HG03025 (cell line): ENCODE results near the gene TNRC6C.

Experiments
- ATAC-seq: cut with Tn5 transposase; IDR thresholded peaks from one replicate; pipeline ENCODE4 v1.9.1; 2021; ENCODE audit warnings: mild to moderate bottlenecking, moderate library complexity; ENCODE audit not compliant: unreplicated experiment, low FRiP score

TNRC6C gene

DNA sequence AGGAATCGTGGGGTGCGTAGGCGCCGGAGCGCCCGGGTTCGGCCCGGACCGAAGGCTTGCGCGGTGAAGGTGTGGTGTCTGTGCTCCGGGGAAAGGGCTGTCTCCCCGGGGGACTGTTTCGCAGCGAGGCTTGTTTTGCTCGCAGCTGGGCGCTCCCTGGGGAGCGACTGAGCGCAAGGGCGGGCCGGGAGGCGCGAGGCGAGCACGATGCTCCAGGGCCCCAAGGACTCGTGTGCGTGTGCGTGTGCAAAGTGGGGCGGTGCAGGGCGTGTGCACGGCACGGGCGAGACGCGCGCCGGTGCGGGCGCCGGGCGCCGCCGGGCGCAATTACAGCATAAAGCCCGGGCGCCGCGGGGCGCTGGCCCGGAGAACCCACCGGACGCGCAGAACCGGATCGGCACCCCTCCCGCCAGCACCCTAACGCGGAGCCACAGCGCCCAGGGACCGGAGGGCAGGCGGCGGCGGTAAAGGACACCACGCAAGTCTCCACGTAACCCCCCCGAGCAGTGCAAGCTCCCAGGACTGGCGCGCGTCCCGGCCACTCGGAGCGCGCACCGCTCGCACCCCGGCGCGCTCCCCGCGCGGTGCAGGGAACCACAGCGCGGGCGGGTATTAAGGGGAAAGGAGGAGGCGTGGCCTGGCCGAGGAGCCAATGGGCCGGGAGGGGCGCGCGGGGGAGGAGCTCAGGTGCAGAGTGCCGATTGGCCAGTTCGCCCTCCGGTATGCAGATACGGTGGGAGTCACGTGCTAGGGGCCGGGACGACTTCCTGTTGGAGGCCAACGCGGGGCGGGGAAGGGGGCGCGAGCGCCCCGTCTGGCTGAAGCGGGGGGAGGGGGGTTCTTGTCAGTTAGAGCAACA is at the start of gene TNRC6C:
Gene TNRC6C (plus strand): TSS at position 847 of the 859 bp plus-strand sequence. CDS start 45,504 bp downstream, outside the sequence.
- ATAC-seq = no peak

DNA sequence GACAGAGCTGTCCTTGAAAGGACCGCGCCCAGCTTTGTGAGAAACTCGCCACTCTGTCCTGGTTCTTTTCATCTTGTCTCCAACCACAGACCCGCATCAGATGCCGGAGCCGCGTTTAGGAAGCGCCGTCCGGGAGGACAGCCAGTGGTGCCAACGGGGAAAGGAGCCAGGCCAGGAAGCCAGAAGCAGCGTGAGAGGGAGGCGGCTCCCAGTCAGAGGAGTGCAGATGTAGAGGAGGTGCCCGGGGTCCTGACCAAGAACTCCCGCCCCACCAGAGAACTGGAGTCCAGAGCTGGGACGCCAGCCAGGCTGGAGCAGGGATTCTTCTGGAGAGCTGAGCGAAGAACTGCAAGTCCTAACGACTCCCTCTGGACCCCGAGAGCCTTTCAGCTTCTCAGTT is 49.3 kb upstream of the TNRC6C start:
- no peak for ATAC-seq

GRCh38 chr17:77909816-77910215 is 48.7 kb upstream of the TNRC6C start:
- ATAC-seq = no peak

GRCh38 chr17:77914385-77915254 is 43.9 kb upstream of the TNRC6C start:
- ATAC-seq = no peak

GRCh38 chr17:77915594-77916021 is 42.9 kb upstream of the TNRC6C start:
- no peak for ATAC-seq

DNA sequence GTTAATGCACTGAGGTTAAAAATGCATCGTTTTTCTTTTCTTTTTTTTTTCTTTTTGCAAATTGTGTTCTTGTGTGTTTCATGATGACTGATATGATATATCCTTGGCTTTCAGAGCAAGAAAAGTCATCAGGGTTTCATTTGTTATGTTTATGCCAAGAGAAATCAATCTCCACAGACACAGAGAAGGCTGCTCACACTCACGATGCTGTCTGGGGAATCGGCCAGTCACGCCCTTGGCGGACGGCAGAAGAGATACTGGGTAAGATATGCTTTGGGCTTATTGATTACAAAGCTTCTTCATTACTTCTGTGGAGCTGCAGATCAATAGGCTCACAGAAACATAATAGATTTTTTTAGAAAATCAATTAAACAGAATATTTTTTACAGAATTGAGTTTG is 42.2 kb upstream of the TNRC6C start:
- no peak for ATAC-seq

DNA sequence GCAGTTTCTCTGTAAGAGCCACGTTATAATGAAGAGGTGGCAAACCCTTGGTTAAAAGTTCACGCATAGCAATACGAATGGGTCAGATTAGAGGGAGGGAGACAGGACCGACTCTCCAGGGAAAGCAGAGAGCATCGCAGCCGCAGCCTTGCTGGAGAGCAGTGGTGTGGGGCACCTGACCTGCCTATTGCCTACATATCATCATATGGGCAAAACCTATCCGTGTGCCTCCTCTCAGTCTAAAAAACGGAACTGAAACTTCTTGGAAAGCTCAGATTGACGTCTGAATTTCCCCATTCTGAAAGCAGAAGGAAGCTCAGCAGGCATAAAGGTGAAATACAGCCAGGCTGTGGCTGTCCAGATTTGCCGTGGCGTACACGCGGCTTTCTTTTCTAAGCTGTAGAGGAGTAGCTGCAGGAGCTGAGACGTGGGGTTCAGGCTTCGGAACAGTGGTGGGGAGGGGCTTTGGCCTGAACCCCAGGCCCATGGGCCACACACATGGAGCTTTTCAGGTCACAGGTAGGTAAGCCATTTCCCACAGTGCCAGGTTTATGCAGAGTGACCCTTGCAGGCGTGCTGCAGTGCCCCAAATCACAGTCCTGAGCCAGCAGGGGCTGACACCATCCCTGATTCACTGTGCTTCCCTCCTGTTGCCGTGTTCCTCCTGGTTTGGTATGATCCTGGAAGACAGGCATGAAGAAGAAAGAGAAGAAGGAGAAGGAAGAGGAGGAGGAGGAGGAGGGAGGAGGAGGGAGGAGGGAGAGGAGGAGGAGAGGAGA is 41.6 kb upstream of the TNRC6C start:
- no peak for ATAC-seq

GRCh38 chr17:77919276-77919675 is 39.2 kb upstream of the TNRC6C start:
- no peak for ATAC-seq

GRCh38 chr17:77923135-77923534 is 35.4 kb upstream of the TNRC6C start:
- no peak for ATAC-seq

GRCh38 chr17:77923776-77924513 is 34.6 kb upstream of the TNRC6C start:
- ATAC-seq = no peak

GRCh38 chr17:77924757-77925336 is 33.7 kb upstream of the TNRC6C start:
- no peak for ATAC-seq

GRCh38 chr17:77925831-77926543 is 32.5 kb upstream of the TNRC6C start:
- ATAC-seq = no peak

GRCh38 chr17:77926981-77927380 is 31.5 kb upstream of the TNRC6C start:
- no peak for ATAC-seq

DNA sequence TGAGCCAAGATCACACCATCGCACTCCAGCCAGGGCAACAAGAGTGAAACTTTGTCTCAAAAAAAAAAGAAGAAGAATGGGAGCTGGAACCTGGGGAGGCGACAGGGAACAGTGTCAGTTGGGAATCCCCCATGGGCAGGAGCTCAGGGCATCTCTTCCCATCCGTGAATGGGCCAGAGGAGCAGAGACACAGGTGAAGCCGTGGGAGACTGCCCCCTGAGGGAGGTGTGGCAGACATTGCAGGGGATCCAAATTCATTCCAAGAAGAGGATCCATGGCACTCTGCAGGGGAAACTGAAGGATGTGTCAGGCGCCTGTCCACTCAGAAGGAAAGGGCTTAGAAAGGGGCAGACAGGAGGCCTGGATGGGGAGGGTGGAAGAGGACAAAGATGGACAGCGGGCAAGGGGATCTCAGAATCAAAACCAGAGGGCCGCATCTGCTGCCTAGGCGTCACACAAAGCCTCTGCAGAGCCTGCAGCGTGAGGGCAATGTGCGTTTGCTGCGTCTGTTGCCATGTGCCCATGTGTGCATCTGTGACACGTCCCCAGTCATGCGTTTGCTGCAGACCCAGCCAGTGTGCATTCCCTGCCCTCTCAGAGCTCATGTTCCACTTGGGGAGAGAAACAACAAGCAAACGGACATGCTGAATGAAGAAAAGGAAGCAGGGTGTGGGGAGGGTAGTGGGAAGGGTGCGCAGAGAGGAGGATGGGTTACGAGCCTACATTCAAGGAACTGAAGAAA is 30.6 kb upstream of the TNRC6C start:
- no peak for ATAC-seq

- no peak for ATAC-seq
These were observed 29.9 kb upstream of the TNRC6C start for GRCh38 chr17:77928519-77929179.

DNA sequence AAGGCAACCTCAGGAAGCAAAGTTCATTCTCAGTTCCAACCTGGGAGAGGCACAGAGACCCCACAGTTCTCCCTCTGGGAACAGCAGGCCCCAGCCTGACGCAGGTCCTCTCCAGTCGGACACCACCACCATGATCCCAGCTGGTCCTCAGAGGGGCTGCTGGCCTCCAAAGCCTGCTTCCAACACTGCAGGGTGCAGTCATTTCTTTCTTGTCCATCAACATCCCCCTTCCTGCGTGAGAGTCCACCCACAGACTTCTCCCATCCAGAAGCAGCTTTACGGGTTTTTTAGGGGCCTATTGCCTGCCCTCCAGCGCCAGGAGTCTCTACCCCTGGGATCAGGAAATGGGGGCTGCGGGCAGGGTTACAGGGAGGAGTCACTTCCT is 29.3 kb upstream of the TNRC6C start:
- ATAC-seq = no peak

DNA sequence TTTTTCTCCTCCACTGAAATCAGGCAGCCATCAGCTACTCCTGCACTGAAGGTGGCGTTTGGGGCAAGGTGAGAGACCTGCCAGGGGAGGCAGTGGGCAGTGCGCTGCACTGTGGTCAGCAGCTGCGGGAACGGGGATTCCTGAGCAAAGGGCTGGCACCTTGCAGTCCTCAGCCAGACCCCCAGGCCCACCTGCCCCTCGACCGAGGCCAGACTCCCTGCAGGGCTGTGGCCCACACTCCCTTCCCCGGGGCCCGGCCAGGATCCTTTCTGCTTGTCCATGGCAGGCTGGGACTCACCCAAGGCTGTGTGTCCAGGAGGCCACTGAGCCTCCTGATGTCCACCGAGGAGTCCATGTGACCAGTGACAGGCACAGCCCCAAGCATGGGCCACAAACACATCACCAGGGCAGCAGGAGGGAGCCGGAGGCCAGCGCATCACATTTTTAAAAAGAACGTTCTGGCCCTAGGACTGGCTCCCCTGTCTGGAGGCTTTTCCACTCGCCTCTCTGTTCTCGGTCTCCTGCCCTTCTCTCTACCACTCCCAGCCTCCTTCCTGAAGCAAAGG is 28.5 kb upstream of the TNRC6C start:
- ATAC-seq = no peak
